ENCODE measurements around the gene CXCL9. TPM values are rescaled to one million over a fixed set of nuclear protein-coding genes. Genes with fewer than 3 reads are reported as not detected.
"Not testable (repeated sequence)": the region's sequence is repeated elsewhere in the genome, so short reads cannot be mapped to it uniquely, and the experiment has no call there.

CXCL9 gene
- polyA plus RNA-seq, 10 donors, result 0.04 to 0.59 (median 0.20) TPM; not detected in 1

- DNase-seq, result not testable (repeated sequence)
These were observed 48.8 kb downstream of the CXCL9 start for GRCh38 chr4:75958546-75958945.

- DNase-seq, result not testable (repeated sequence)
These were observed 52.5 kb downstream of the CXCL9 start for GRCh38 chr4:75954811-75955210.

GRCh38 chr4:75953509-75953908 lies 53.8 kb downstream of the CXCL9 start:
- no peak for DNase-seq

Other genes with a start within 250 kb of the CXCL9 start
- gene PPEF2, start 105.1 kb downstream of the CXCL9 start, polyA plus RNA-seq (ENCODE audit: insufficient read length in 10 of 10), result under 1 TPM in 3 of 10 donors, not detected in 7; 0.07 to 0.54 (median 0.13) TPM
- gene NAAA, start 66.5 kb downstream of the CXCL9 start, polyA plus RNA-seq (ENCODE audit: insufficient read length in 10 of 10), result 10 to 100 TPM in 8 of 10 donors, 1 to 10 TPM in 2; 8.6 to 18.6 (median 13.5) TPM
- gene SDAD1, start 16.6 kb downstream of the CXCL9 start, polyA plus RNA-seq (ENCODE audit: insufficient read length in 10 of 10), result 10 to 100 TPM; 24.7 to 33.6 (median 28.5) TPM
- under 1 TPM in 8 of 10 donors, not detected in 2; 0.26 to 0.73 (median 0.40) TPM for gene CXCL10, start 16.0 kb upstream of the CXCL9 start, polyA plus RNA-seq (ENCODE audit: insufficient read length in 10 of 10)
- gene CXCL11, start 28.6 kb upstream of the CXCL9 start, polyA plus RNA-seq (ENCODE audit: insufficient read length in 10 of 10), result under 1 TPM in 2 of 10 donors, not detected in 8; 0.13 to 0.34 TPM
- gene ART3, start 67.2 kb upstream of the CXCL9 start, polyA plus RNA-seq (ENCODE audit: insufficient read length in 10 of 10), result 10 to 100 TPM; 13.4 to 45.6 (median 26.2) TPM
- 10 to 100 TPM; 28.7 to 67.6 (median 39.1) TPM for gene NUP54, start 140.9 kb upstream of the CXCL9 start, polyA plus RNA-seq (ENCODE audit: insufficient read length in 10 of 10)
- gene SCARB2, start 206.3 kb upstream of the CXCL9 start, polyA plus RNA-seq (ENCODE audit: insufficient read length in 10 of 10), result 100 to 1,000 TPM; 115 to 156 (median 139) TPM
- 1 to 10 TPM in 9 of 10 donors, under 1 TPM in 1; 0.52 to 3.4 (median 1.7) TPM for gene FAM47E, start 244.2 kb upstream of the CXCL9 start, polyA plus RNA-seq (ENCODE audit: insufficient read length in 10 of 10)

Measured in muscle of back (tissue), 11 donors.